ENCODE results near the gene IL27RA. TPM values are rescaled to one million over a fixed set of nuclear protein-coding genes. Genes with fewer than 3 reads are reported as not detected.
A peak's percentile ranks its signal among the peaks of the same experiment; 100 is the strongest.
"Not testable (repeated sequence)": the region's sequence is repeated elsewhere in the genome, so short reads cannot be mapped to it uniquely, and the experiment has no call there.

The IL27RA gene
- total and polyA plus RNA-seq, 8 donors: 1.1 to 11.1 (median 2.5) TPM; not detected in 2

GRCh38 chr19:14022469-14022868 is 9.1 kb upstream of the IL27RA start:
- H3K4me3 ChIP-seq: no peak overlapping the region
- WGBS, 5 donors: 77 to 86% (median 82%) methylated on average over 4 of the region's 4 CpGs
- H3K4me1 ChIP-seq: peaks cover 0 to 10% (median 3%) of the 10 kb centered on the region in 4 donors
- intact Hi-C loops (cut with DNase I; ENCODE audit: low total_unique reads): no loop called here
- no peak for DNase-seq
- no peak overlapping the region for H3K27ac ChIP-seq
- TF ChIP-seq POLR2A (IDR thresholded peaks at IDR 0.05) (no peak), POLR2AphosphoS5 (IDR thresholded peaks at IDR 0.05) (no peak), EP300 (IDR thresholded peaks at IDR 0.05) (no peak), CTCF (IDR thresholded peaks at IDR 0.05) (no peak)
- H3K36me3 ChIP-seq: no peaks in the 10 kb centered on the region
- peaks cover 0 to 12% (median 0%) of the 10 kb centered on the region in 3 donors for H3K27me3 ChIP-seq
- H3K9me3 ChIP-seq: no peaks in the 10 kb centered on the region

GRCh38 chr19:14023404-14024235 is 7.9 kb upstream of the IL27RA start:
- H3K9me3 ChIP-seq: no peaks in the 10 kb centered on the region
- peaks cover 0 to 24% (median 0%) of the 10 kb centered on the region in 3 donors for H3K27me3 ChIP-seq
- H3K36me3 ChIP-seq: no peaks in the 10 kb centered on the region
- TF ChIP-seq EP300 (IDR thresholded peaks at IDR 0.05) (no peak), POLR2AphosphoS5 (IDR thresholded peaks at IDR 0.05) (peak in 1 of 3 donors; percentile 51), POLR2A (IDR thresholded peaks at IDR 0.05) (no peak), CTCF (IDR thresholded peaks at IDR 0.05) (peak in 4 of 7 experiments; percentile 18 to 30 (median 28))
- peak overlapping the region in 3 of 5 donors; percentile 20 to 55 (median 50) for H3K27ac ChIP-seq
- peak; percentile 58 to 88 for DNase-seq
- H3K4me3 ChIP-seq: no peak overlapping the region
- intact Hi-C loops (cut with DNase I; ENCODE audit: low total_unique reads): no loop called here
- peaks cover 0 to 10% (median 3%) of the 10 kb centered on the region in 4 donors for H3K4me1 ChIP-seq
- 46 to 55% (median 50%) methylated on average over 9 of the region's 9 CpGs for WGBS, 5 donors

- WGBS, 5 donors: 90 to 98% (median 94%) methylated on average over 5 of the region's 5 CpGs
- H3K27ac ChIP-seq; intact Hi-C loops (cut with DNase I; ENCODE audit: low total_unique reads); H3K4me3 ChIP-seq; DNase-seq; H3K9me3 ChIP-seq; H3K36me3 ChIP-seq: not testable (repeated sequence)
- H3K27me3 ChIP-seq: peaks cover 0 to 39% (median 9%) of the 10 kb centered on the region in 3 donors
- peaks cover 7 to 18% (median 10%) of the 10 kb centered on the region in 4 donors for H3K4me1 ChIP-seq
Observed at GRCh38 chr19:14026652-14027192, 4.8 kb upstream of the IL27RA start.

- no peaks in the 10 kb centered on the region for H3K9me3 ChIP-seq
- peaks cover 14 to 26% (median 19%) of the 10 kb centered on the region in 4 donors for H3K4me1 ChIP-seq
- no peak for DNase-seq
- TF ChIP-seq CTCF (IDR thresholded peaks at IDR 0.05) (no peak), POLR2A (IDR thresholded peaks at IDR 0.05) (no peak), POLR2AphosphoS5 (IDR thresholded peaks at IDR 0.05) (no peak), EP300 (IDR thresholded peaks at IDR 0.05) (no peak)
- no peaks in the 10 kb centered on the region for H3K36me3 ChIP-seq
- no peak within 1 kb of the TSS for H3K27ac ChIP-seq
- no peak within 1 kb of the TSS for H3K4me3 ChIP-seq
- intact Hi-C loops (cut with DNase I; ENCODE audit: low total_unique reads): no loop called here
- H3K27me3 ChIP-seq: peaks cover 0 to 47% (median 9%) of the 10 kb centered on the region in 3 donors
- 48 to 64% (median 61%) methylated on average over 14 to 24 of the region's 24 CpGs for WGBS, 5 donors
Observed at GRCh38 chr19:14027856-14028450, 3.6 kb upstream of the IL27RA start, which contains the start of gene RLN3. Gene RLN3, plus strand, starts transcription at chr19:14028148. Its CDS starts 57 bp downstream, at chr19:14028205.

Measured in stomach (tissue), 9 donors.